ENCODE measurements around the gene SLC9A3. TPM values are rescaled to one million over a fixed set of nuclear protein-coding genes. Genes with fewer than 3 reads are reported as not detected.

SLC9A3 gene
- total RNA-seq, 1 donor from 2014 or later, result 1.3 TPM

DNA sequence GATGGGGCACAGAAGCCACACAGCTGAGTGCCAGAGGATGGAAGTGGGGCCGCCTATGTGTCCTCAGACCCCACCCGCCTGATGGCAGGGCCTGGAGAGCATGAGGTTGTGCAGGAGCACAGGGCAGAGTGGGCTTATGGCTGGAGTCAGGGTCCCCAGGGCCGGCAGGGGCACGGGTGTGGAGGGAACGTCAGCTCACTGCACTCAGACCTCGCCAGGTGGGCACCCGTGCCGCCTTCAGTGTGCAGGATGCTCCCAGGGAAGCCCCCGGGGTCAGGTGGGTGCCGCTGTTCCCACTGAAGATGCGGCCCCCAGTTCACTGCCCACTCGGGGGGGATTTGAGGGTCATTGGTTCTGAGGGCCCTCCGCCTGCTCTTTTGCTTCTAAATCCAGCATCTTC is 46.4 kb downstream of the SLC9A3 start:
- intact Hi-C loops (cut with micrococcal nuclease), result loop anchor here (10.0 kb wide), 1 partner anchor 867 kb away; the partner anchor contains the start of gene CLPTM1L

DNA sequence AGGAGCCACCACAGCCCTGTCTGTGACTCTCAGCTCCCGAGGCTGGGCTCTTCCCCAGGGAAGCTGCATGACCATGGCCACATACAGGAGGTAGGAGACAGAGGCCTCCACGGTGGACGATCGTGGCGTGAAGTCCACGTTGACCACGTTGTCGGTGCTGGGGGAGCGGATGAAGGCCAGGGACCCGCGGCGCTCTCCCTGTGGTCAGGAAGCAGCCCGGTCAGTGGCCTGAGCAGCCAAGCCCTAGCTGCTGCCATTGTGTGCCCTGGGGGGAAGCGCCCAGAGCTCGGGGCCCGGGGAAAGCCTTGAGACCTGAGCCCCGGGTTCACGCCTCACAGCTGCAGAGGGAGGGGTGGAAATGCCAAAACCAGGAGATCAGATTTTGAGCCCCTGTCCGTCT is 47.0 kb downstream of the SLC9A3 start:
- intact Hi-C loops (cut with micrococcal nuclease), result loop anchor here (10.0 kb wide), 1 partner anchor 868 kb away; the partner anchor contains the start of gene CLPTM1L

DNA sequence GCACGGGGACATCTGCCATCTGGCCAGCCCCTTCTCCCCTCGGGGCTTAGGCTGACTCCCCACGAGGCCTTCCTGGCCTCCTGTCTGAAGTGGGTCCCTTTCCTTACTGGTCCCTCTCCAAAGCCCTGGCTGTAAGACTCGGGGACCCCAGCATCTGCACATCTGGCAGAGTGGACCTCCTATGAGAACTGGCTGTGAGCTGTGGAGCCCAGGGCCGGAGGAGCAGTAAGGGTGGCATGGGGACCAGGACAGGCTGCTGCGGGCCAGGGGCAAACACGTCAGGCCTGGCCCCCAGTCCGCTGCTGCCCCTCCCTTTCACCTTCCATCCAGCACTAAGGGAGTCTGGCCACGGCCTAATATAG is 47.5 kb downstream of the SLC9A3 start:
- intact Hi-C loops (cut with micrococcal nuclease), result loop anchor here (10.0 kb wide), 1 partner anchor 868 kb away; the partner anchor contains the start of gene CLPTM1L

DNA sequence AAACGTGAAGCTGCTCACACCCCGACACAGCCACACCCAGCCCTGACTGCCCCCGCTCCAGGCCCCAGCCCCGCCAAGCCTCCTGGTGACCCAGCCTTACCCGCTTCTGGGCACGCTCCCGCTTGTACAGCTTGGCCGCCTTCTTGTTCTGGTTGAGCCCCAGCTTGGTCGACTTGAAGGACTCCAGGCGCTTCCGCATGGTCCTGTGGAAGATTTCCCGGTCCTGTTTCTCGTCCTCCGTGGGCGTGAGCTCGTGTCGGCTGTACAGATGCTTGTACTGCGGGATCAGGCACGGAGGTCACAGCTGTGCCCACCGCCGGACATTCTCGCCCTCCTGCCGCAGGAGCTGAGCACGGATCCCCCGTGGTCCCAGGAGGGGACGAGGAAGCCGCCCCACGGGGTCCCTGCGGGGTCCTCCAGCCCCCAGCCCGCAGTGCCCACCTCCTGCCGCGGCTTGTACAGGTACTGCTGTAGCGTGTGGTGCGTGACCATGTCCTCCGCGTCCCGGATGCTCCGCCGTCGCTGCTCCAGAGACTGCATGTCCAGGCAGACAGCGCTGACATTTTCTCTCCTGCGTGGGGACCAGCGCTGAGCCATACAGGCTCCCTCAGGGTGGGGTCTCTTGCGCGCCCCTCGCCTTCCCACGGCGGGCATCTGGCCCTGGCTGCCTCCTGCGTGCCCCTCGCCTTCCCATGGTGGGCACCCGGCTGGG is 48.0 kb downstream of the SLC9A3 start:
- intact Hi-C loops (cut with micrococcal nuclease), result loop anchor here (10.0 kb wide), 1 partner anchor 869 kb away; the partner anchor contains the start of gene CLPTM1L

DNA sequence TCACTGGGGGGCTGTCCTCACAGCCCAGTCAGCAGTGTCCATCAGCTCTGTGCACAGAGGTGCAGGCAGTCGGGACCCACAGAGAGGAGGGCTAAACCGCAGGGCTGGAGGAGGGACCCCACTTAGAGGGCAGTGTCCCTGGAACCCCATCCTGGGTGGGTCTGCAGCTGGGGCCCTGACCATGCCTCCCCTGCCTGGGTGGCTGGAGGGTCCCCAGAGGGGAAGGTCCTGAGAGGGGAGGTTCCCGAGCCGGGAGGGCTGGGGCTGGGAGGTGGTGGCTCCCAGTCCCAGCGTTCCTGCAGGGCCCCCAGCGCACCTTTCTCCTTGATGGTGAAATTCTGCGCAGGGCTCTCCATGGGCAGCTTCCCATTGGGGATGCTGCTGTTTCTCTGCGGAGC is 48.5 kb downstream of the SLC9A3 start:
- intact Hi-C loops (cut with micrococcal nuclease), result loop anchor here (10.0 kb wide), 1 partner anchor 869 kb away; the partner anchor contains the start of gene CLPTM1L

DNA sequence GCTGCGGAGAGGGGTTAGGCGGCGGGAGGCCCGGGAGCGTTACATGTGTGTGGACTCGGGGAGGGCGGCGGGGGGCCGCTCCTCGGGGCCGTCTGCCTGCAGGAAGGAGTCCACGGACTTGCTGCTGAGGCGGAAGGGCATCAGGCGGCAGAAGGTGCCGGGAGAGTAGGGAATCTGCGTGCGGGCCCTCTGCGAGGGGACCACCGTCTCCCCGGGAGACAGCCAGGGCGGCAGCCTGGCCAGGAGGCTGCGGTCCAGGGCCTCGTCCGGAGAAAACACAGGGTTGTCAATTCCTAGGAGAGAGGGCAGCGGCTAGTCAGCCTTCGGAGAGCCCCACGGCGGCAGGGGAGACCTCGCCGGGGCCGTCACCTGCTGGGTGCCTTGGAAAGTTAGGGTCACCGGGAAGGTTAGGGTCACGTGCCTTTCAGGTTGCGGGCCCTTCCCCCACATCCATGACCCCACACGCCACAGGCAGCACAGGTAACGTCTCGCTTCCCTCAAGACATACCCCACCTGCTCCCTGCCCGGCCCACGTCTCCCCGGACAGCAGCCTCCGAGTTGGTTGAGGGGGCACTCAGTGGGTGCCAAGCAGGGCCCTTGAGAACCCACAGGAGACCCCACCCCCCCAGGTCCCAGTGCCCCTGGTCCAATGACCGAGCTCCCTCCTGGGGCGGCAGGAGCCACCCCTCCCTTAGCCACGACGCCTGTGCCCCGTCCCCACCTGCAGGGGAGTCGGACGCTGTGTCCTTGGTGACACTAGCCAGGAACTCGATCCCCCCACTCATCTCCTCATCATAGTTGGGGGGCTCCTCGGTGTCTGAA is 49.2 kb downstream of the SLC9A3 start:
- intact Hi-C loops (cut with micrococcal nuclease), result loop anchor here (10.0 kb wide), 1 partner anchor 870 kb away; the partner anchor contains the start of gene CLPTM1L

DNA sequence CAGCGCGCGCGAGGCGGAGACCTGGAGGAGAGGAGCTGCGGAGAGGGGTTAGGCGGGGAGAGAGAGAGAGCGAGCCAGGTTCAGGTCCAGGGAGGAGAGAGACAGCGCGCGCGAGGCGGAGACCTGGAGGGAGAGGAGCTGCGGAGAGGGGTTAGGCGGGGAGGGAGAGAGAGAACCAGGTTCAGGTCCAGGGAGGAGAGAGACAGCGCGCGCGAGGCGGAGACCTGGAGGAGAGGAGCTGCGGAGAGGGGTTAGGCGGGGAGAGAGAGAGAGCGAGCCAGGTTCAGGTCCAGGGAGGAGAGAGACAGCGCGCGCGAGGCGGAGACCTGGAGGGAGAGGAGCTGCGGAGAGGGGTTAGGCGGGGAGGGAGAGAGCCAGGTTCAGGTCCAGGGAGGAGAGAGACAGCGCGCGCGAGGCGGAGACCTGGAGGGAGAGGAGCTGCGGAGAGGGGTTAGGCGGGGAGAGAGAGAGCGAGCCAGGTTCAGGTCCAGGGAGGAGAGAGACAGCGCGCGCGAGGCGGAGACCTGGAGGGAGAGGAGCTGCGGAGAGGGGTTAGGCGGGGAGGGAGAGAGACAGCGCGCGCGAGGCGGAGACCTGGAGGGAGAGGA is 49.9 kb downstream of the SLC9A3 start:
- intact Hi-C loops (cut with micrococcal nuclease), result loop anchor here (10.0 kb wide), 1 partner anchor 870 kb away; the partner anchor contains the start of gene CLPTM1L

DNA sequence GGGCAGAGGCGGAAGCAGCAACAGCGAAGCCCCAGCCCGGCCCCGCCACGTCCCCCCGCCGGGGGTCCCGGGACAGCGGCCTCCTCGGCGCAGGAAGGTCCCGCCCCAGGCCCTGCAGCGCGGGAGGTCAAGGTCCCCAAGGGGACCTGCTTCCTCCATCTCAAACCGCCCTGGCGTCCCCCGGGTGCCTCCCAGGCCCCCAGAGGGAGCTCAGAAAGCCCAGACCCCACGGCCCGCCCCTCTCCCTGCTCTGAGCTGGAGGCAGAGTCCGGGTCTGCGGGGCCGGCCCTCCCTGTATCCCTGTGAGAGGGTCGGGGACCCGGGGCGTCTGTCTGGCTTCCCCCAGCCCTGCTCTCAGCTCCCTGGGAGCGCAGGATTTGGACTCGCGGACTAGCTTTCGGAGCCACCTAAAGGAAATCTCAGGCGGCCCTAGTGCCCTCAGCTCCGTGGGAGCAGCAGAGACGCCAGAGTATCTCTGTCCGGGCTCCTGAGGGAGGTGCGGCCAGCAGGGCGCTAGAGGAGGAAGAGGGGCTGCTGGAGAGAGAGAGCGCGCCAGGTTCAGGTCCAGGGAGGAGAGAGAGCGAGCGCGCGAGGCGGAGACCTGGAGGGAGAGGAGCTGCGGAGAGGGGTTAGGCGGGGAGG is 50.6 kb downstream of the SLC9A3 start:
- intact Hi-C loops (cut with micrococcal nuclease), result loop anchor here (1.0 to 10.0 kb wide), 5 partner anchors 139 to 871 kb away; partner anchors contain the start of genes CCDC127, CEP72, CLPTM1L and PDCD6

DNA sequence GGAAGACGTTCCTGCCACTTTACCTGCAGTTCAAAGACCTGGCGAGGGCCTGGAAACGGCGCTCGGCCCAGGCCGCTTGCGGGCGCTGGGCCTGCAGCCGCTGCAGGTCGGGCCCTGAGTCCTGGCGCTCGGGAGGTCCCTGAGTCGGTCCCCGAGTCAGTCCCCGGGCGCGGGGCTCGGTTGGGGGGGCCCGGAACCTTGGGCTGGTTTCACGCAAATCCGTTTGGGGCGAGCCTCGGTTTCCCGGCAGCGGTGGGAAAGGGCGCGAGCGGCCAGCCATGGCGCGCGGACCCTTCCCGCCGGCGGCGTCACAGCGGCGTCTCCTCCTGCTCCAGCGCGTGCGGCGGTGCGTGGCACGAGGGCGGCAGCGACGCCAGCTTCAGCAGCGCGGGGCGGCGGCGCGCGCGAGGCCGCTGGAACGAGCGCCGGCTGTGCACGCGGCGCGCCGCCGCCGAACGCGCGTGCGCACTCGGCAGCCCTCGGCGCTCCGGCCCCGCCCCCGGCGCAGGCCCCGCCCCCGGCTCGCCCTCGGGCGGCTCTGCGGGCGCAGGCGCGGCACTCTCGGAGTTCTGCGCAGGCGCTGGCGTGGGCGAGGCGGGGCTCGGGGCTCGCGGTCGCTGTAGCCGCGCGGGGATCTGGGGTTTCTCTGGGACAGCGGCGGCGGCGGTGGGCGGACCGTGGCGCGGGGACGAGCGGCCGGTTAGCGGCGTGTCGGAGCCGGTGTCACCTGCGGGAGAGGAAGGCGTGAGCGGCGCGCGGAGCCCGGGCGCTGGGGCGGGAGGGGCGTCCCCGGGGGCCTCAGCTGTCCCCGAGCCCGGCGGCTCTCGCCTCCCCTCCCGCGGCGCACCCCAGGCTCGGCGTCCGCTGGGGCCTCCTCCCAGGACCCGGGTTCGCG is 51.3 kb downstream of the SLC9A3 start:
- intact Hi-C loops (cut with micrococcal nuclease), result loop anchor here (1.0 to 10.0 kb wide), 8 partner anchors 10 to 872 kb away; partner anchors contain the start of genes CCDC127, CEP72, CLPTM1L and PDCD6

DNA sequence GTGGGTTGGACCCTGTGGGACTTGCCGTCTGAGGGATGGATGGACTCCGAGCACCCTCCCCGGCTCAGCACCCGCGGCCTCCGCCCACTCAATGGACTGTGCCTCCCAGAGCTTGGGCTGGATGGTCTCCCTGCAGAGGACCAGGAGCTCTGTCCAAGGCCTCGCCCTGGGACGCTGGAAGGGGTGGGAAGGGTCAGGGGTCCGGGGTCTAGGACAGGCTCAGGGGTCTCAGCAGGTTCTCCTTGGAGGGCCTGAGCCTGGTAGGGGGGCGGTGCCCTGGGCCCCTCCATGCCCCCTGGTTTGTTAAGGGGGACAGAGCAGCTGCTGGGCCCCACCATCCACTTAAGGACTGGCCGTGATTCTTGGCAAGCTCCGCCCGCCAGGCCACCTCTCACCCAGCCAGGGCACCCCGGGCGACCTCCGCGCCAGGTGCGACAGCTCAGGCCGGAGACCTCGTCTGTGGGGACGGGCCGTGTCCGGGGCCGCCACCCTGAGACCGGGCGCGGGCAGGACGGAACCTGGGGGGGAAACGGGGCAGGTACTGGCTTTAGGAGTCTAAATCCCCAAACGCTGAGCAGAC is 52.1 kb downstream of the SLC9A3 start:
- intact Hi-C loops (cut with micrococcal nuclease), result loop anchor here (1.0 to 10.0 kb wide), 6 partner anchors 9 to 873 kb away; partner anchors contain the start of genes CCDC127, CLPTM1L, SDHA and TPPP

DNA sequence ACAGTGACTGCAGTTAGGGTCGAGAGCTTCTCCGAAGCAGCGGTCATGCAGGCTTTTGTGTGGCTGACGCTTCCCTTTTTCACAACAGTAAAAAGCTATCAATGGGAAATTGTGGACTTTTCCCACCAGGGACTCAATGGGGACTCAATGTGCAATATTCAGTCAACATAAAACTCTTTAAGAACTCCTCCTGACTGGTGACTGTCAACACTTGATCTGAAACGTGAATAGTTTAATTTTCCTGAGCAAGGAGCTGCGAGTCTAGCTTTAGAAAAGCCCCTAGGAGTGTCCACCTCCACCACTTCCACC is 52.5 kb downstream of the SLC9A3 start:
- intact Hi-C loops (cut with micrococcal nuclease), result loop anchor here (1.0 to 10.0 kb wide), 6 partner anchors 8 to 873 kb away; partner anchors contain the start of genes CCDC127, CLPTM1L, SDHA and TPPP

DNA sequence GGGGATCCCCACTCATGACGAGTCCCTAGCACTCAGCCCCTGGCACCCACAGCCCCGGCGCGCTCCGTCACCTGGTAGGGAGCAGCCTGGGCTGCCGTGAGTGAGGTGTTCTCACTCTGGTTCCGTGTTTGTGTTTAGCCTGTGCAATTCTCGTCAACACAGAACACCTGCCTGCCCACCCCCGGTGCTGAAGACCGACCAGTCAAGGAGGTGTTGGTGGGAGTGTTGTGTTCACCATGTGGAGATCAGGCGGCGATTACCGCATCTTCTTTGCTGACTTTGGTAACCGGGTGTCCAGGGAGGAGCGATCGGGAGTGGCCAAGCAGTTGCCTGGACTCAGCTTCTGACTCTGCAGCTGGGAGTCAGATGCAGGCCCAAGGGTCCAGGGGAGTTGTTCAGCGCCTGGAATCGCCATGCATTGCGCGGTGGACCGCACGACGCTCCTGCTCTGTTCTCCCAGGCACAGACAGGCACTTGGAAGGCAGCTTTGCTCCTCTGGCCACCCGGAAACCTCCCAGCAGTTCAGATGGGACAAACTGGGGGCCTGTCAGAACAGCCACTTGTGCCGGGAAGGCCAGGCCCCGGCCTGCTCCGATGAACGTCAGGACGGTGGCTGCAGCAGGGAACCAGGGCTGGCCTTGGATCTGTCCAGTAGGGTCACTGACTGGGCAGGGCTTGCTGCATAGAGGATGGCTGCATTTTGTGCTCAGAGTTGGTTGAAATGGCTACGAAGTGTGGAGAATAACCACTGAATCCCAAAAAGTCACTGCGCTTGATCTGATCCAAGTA is 53.1 kb downstream of the SLC9A3 start:
- intact Hi-C loops (cut with micrococcal nuclease), result loop anchor here (10.0 kb wide), 1 partner anchor 874 kb away; the partner anchor contains the start of gene CLPTM1L

DNA sequence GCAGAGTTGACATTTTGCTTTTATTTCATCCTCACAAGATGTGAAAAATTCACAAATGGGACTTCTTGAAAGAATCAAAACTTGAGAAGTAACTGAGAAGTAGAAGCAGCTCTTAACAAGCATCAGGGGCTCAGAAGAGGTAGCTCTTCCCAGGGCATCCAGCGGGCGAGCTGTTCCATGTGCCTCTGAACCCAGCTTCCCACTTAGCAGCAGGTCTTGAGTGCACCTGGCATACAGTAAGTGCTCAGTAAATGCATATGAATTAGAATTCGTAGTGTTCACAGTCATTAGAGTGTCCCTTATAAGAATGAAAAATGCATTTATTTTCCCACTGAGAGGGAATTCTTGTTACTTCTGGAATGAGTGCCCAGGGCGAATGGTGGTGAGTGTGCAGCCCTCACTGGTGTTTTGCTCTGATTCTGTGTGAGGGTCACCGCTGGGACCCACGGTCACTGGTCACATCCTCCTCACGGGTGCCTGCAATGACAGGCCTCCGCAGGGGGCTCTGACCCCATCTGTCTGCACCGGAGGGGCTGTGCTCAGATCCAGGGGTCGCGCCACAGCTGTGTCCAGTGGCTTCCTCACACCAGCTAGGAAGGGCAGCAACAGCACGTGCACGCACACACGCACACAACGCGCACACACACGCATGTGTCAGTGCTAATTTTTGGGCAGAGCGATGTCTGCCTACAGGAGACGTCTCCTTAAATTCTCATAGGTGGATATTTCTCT is 54.3 kb downstream of the SLC9A3 start:
- intact Hi-C loops (cut with micrococcal nuclease), result loop anchor here (10.0 kb wide), 1 partner anchor 875 kb away; the partner anchor contains the start of gene CLPTM1L

DNA sequence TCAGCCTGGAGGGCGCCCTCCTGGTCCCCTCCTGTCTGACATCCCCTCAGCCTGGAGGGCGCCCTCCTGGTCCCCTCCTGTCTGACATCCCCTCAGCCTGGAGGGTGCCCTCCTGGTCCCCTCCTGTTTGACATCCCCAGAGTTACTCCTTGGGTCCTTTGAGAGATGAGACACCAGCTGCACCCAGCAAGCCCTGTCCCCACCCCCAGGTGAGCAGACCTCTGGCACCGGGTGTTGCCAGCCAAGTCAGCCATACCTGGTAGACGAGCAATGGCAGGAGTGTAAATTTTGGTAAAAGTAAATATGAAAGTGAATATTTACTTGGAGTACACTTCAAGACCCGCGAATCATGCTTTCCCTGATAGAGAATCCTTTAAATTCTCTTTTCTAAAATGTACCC is 55.8 kb downstream of the SLC9A3 start:
- intact Hi-C loops (cut with micrococcal nuclease), result no loop called here

DNA sequence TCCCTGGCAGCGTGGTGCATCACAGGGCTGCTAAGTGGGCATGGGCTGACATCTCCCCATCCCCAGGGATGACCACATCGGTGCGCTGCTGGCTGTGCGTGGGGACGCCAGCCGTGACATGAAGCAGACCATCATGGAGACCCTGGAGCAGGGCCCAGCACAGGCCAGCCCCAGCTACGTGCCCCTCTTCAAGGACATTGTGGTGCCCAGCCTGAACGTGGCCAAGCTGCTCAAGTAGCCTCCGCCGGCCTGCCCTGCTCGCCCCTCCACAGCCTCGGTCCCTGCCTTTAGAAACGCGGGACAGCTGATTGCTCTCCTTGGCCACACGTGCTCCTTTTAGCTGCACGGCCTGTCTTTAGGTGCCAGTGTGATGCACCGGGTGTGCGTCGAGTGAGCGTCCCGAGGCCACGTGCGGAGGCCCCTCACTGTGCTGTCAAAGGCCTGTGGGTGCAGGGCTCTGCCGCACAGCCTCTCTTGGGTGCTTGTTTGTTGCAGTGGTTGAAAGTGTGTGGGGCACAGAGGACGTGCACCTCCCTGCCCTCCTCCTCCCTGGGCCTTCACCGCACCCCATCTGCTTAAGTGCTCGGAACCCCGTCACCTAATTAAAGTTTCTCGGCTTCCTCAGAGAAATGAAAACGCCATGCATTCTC is 57.5 kb downstream of the SLC9A3 start:
- intact Hi-C loops (cut with micrococcal nuclease), result no loop called here

DNA sequence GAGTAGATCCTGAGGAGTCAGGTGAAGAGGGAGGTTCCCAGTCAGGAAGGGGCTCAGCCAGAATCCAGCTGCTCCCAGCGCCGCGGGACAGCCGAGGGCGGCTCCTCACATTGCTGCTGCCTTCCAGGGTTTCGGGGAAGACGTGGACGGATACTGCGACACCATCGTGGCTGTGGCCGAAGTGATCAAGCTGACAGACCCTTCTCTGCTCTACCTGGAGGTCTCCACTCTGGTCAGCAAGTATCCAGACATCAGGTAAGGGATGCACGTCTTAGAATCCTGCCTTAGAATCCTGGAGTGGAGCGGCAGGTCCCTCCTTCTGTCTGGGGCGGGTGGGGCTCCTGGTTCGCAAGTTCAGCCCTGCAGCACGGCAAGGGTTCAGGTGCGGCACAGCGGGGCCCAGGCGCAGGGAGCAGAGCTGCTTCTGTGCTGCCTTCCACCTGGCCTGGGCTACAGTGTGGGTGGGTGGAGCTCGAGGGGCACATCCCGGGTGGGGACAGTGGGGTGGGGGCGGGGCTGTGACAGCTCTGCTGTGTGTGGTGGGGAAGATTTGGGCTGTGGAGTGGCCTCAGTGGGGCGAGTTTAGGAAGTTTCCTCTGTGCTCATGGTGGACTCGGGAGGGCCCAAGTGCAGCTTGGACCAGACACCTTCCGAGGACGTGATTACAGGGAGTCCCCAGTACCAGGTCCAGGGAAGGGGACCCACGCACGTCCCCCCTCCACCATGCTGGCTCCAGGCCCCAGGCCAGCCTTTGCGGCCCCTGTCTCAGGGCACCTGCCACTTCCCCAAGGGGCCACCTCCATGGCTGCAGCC is 58.5 kb downstream of the SLC9A3 start:
- intact Hi-C loops (cut with micrococcal nuclease), result no loop called here

Measured in T-helper 1 cell treated with Interleukin-12 subunit alpha and Interleukin-12 subunit beta and Interleukin-4 antibody, amounts not matched to agents 30 ng/mL and 1 ng/mL, for 36 hours (primary cell).